HPDE6-E6E7 (cell line): ENCODE data around the gene MANF.
"Not testable (repeated sequence)": the region's sequence is repeated elsewhere in the genome, so short reads cannot be mapped to it uniquely, and the experiment has no call there.

Experiments
- DNase-seq: peaks from one replicate; pipeline ENCODE4 v3.0.0; 2011; ENCODE audit warnings: missing footprints; ENCODE audit errors: extremely low spot score

The MANF gene

GRCh38 chr3:51373658-51374421 lies 11.3 kb upstream of the MANF start:
- no peak for DNase-seq

- no peak for DNase-seq
These were observed 10.6 kb upstream of the MANF start for GRCh38 chr3:51374456-51374855.

GRCh38 chr3:51375136-51375535 lies 10.0 kb upstream of the MANF start:
- no peak for DNase-seq

GRCh38 chr3:51375571-51375970 lies 9.5 kb upstream of the MANF start:
- DNase-seq = no peak

- DNase-seq = no peak
These were observed 7.0 kb upstream of the MANF start for GRCh38 chr3:51378065-51378464.

- DNase-seq = no peak
These were observed 6.4 kb upstream of the MANF start for GRCh38 chr3:51378726-51379125.

- DNase-seq = no peak
These were observed 5.8 kb upstream of the MANF start for GRCh38 chr3:51379301-51379700.

GRCh38 chr3:51379746-51380455 lies 5.2 kb upstream of the MANF start:
- DNase-seq = no peak

GRCh38 chr3:51380601-51381332 lies 4.3 kb upstream of the MANF start:
- no peak for DNase-seq

GRCh38 chr3:51381333-51381705 lies 3.8 kb upstream of the MANF start:
- no peak for DNase-seq

GRCh38 chr3:51382076-51382745 lies 2.9 kb upstream of the MANF start:
- no peak for DNase-seq

GRCh38 chr3:51382947-51383578 lies 2.0 kb upstream of the MANF start:
- DNase-seq = no peak

GRCh38 chr3:51384055-51384725 lies 901 bp upstream of the MANF start:
- no peak for DNase-seq

GRCh38 chr3:51385621-51386091 lies 565 bp downstream of the MANF start:
- DNase-seq = no peak

- no peak for DNase-seq
These were observed 1.2 kb downstream of the MANF start for GRCh38 chr3:51386159-51386851.

- no peak for DNase-seq
These were observed 1.8 kb downstream of the MANF start for GRCh38 chr3:51386852-51387229.

GRCh38 chr3:51387281-51387680 lies 2.2 kb downstream of the MANF start:
- not testable (repeated sequence) for DNase-seq

- peak; percentile 28 for DNase-seq
These were observed 3.4 kb downstream of the MANF start for GRCh38 chr3:51388286-51389029.

GRCh38 chr3:51389423-51390183 lies 4.5 kb downstream of the MANF start:
- DNase-seq = peak; percentile 10
